Left ventricle myocardium inferior (tissue), 1 donor: Measurements from ENCODE around the gene STOML1. TPM values are rescaled to one million over a fixed set of nuclear protein-coding genes. Genes with fewer than 3 reads are reported as not detected.

ENCODE experiments used
- DNase-seq: peaks from one replicate; pipeline ENCODE4 v3.0.0-alpha.2; 2020
- H3K27ac ChIP-seq: fragments of 200-600 bp; replicated peaks from 2 replicates; pipeline ENCODE4 v1.8.0; 2021
- H3K27me3 ChIP-seq: fragments of 200-600 bp; 2 replicates; pipeline ENCODE4 v1.8.0; 2021; ENCODE audit warnings: low read depth
- H3K36me3 ChIP-seq: fragments of 200-600 bp; 2 replicates; pipeline ENCODE4 v1.8.0; 2021
- H3K4me1 ChIP-seq: fragments of 200-600 bp; 2 replicates; pipeline ENCODE4 v1.8.0; 2021
- H3K4me3 ChIP-seq: fragments of 200-600 bp; 2 replicates; pipeline ENCODE4 v1.8.0; 2021; ENCODE audit warnings: mild to moderate bottlenecking, moderate library complexity
- H3K9me3 ChIP-seq: fragments of 200-600 bp; replicated peaks from 2 replicates; pipeline ENCODE4 v1.8.0; 2021
- CTCF ChIP-seq: fragments of 200-600 bp; IDR thresholded peaks from 2 replicates; pipeline ENCODE4 v1.8.0; 2021; ENCODE audit warnings: antibody characterized with exemption, mild to moderate bottlenecking, borderline replicate concordance
- intact Hi-C: fragments of 100-400 bp; cut with micrococcal nuclease; formaldehyde crosslinking; loops from one replicate; pipeline ENCODE4 v1.11.0; 2022
- total RNA-seq: library from RNA; stranded (reverse); fragmentation: NEBNext Ultra II Directional; extraction: Animal tissue kit (Norgen Biotek cat#: 25700); gene quantifications from one replicate; pipeline ENCODE4 v1.2.1, GENCODE V29; 2021
- donor health status: DM: no; HTN: yes; CAD: no; lungs with severe emphysema.

STOML1 gene
- total RNA-seq, 1 donor from 2014 or later = 26.1 TPM

DNA sequence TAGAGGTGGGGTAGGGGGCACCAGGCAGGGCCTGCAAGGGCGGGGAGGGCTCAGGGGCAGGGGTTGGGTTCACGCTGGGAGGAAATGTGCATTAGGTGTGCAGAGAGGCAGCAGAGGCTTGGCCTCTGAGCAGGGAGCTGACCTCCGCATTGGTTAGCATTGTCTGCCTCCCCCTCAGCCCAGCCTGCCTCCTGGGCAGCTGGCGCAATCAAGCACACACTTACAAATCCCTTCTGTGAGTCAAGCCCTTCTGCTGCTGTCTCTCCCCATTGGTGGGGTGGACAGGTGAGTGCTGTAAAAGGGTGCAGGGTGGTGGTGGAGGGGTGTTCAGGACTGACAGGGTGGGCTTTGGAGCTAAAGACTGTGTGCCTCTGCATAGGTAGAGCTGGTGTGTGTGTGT, 56.5 kb downstream of the STOML1 start:
- H3K4me1 ChIP-seq = peaks cover 55% of the 10 kb centered on the region
- H3K27me3 ChIP-seq = peaks cover 3% of the 10 kb centered on the region
- H3K9me3 ChIP-seq = no peaks in the 10 kb centered on the region
- H3K27ac ChIP-seq = no peak overlapping the region
- no peak for TF ChIP-seq CTCF
- intact Hi-C loops = no loop called here
- no peak overlapping the region for H3K4me3 ChIP-seq
- H3K36me3 ChIP-seq = no peaks in the 10 kb centered on the region
- no peak for DNase-seq

- Histone ChIP-seq H3K36me3 (no peaks in the 10 kb centered on the region), H3K27ac (no peak overlapping the region), H3K9me3 (no peaks in the 10 kb centered on the region), H3K4me1 (peaks cover 54% of the 10 kb centered on the region), H3K27me3 (peaks cover 13% of the 10 kb centered on the region), H3K4me3 (no peak overlapping the region)
- TF ChIP-seq CTCF = no peak
- intact Hi-C loops = no loop called here
- no peak for DNase-seq
These were observed 57.8 kb downstream of the STOML1 start for GRCh38 chr15:73934281-73934680.

DNA sequence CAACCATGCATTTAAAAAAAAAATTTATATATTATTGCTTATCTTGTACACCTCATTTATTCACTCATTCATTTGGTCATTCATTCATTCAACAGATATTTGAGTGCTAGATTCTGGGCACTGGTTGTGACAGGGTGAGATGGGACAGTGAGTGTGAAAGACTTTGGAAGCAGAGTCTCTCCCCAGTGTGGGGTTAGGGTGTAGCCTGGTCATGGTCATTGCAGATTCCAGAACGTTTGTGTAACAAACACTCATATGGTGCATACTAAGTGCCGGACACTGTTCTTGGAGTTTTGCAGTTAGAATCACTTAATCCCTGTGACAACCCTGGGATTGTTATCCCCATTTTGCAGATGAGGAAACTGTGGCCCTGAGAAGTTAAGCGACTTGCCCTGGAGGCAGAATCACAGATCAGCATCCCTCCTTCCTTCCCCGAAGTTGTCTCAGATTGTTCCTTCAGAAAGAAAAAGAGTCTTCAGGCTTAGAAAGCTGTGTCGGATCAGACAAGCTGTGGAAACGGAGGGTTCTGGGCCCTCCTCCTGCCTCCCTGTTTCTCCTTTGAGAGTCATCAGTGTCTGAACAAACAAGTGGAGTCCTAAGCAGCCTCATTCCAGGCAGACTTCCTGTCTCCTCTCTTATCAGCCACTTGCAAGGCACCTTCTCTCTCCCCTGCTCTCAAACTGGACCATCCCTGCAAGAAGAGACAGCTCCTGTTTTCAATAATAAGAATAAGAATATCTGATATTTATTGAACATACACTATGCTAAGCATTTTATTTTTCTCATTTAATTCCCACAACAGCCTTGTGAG, 59.5 kb downstream of the STOML1 start:
- H3K36me3 ChIP-seq = no peaks in the 10 kb centered on the region
- intact Hi-C loops = no loop called here
- TF ChIP-seq CTCF = no peak
- H3K4me3 ChIP-seq = no peak overlapping the region
- H3K27me3 ChIP-seq = peaks cover 26% of the 10 kb centered on the region
- H3K27ac ChIP-seq = peak overlapping the region; percentile 72
- no peak for DNase-seq
- H3K4me1 ChIP-seq = peaks cover 66% of the 10 kb centered on the region
- H3K9me3 ChIP-seq = no peaks in the 10 kb centered on the region

- H3K4me1 ChIP-seq = peaks cover 73% of the 10 kb centered on the region
- peak; percentile 11 for DNase-seq
- peak overlapping the region; percentile 72 for H3K27ac ChIP-seq
These were observed 60.7 kb downstream of the STOML1 start for GRCh38 chr15:73931441-73931840.

GRCh38 chr15:73930790-73931281, 61.3 kb downstream of the STOML1 start:
- Histone ChIP-seq H3K9me3 (no peaks in the 10 kb centered on the region), H3K27me3 (peaks cover 36% of the 10 kb centered on the region), H3K4me1 (peaks cover 74% of the 10 kb centered on the region), H3K4me3 (no peak overlapping the region), H3K36me3 (no peaks in the 10 kb centered on the region), H3K27ac (peak overlapping the region; percentile 72)
- no peak for TF ChIP-seq CTCF
- no peak for DNase-seq
- intact Hi-C loops = no loop called here

More at GRCh38 chr15:73931441-73931840, 60.7 kb downstream of the STOML1 start:
- no peak overlapping the region for H3K4me3 ChIP-seq
- H3K9me3 ChIP-seq = no peaks in the 10 kb centered on the region
- no peaks in the 10 kb centered on the region for H3K36me3 ChIP-seq
- peaks cover 36% of the 10 kb centered on the region for H3K27me3 ChIP-seq
- intact Hi-C loops = no loop called here
- TF ChIP-seq CTCF = no peak
